BE2C (cell line): ENCODE data around the gene PRSS22.

Source experiments
- DNase-seq: peaks from one replicate; pipeline ENCODE4 v3.0.0-alpha.2; 2020
- H3K27me3 ChIP-seq: fragments of 250-450 bp; sonication (Bioruptor Pico); 2 replicates; pipeline ENCODE4 v1.5.1; 2020; ENCODE audit warnings: mild to moderate bottlenecking
- H3K36me3 ChIP-seq: fragments of 250-450 bp; sonication (Bioruptor Pico); 2 replicates; pipeline ENCODE4 v1.5.1; 2020; ENCODE audit warnings: mild to moderate bottlenecking
- H3K4me1 ChIP-seq: fragments of 250-450 bp; sonication (Bioruptor Pico); 2 replicates; pipeline ENCODE4 v1.5.1; 2020
- H3K4me3 ChIP-seq: 2 replicates; pipeline ENCODE4 v1.5.1; 2011; ENCODE audit warnings: low read depth, low read length
- H3K9me3 ChIP-seq: fragments of 250-450 bp; sonication (Bioruptor Pico); 2 replicates; pipeline ENCODE4 v1.5.1; 2020
- CTCF ChIP-seq: IDR thresholded peaks from 2 replicates; pipeline ENCODE4 v1.5.1; 2012; ENCODE audit warnings: mild to moderate bottlenecking, low read depth, low read length

Gene PRSS22

GRCh38 chr16:2904100-2904921 is 46.3 kb upstream of the PRSS22 start:
- peak; percentile 84 for DNase-seq
- peak overlapping the region; percentile 83 for H3K4me3 ChIP-seq
- no peaks in the 10 kb centered on the region for H3K9me3 ChIP-seq
- peak; percentile 76 for TF ChIP-seq CTCF
- no peaks in the 10 kb centered on the region for H3K36me3 ChIP-seq
- no peaks in the 10 kb centered on the region for H3K27me3 ChIP-seq
- peaks cover 5% of the 10 kb centered on the region for H3K4me1 ChIP-seq

GRCh38 chr16:2902337-2903130 is 44.6 kb upstream of the PRSS22 start:
- DNase-seq = no peak
- no peaks in the 10 kb centered on the region for H3K9me3 ChIP-seq
- no peaks in the 10 kb centered on the region for H3K27me3 ChIP-seq
- H3K36me3 ChIP-seq = no peaks in the 10 kb centered on the region
- no peak for TF ChIP-seq CTCF
- no peak overlapping the region for H3K4me3 ChIP-seq
- peaks cover 5% of the 10 kb centered on the region for H3K4me1 ChIP-seq

GRCh38 chr16:2900526-2901075 is 42.6 kb upstream of the PRSS22 start:
- no peak for TF ChIP-seq CTCF
- Histone ChIP-seq H3K4me1 (no peaks in the 10 kb centered on the region; the same call in 1 of the 2 replicates), H3K4me3 (no peak overlapping the region), H3K36me3 (peaks cover 9% of the 10 kb centered on the region), H3K9me3 (no peaks in the 10 kb centered on the region), H3K27me3 (no peaks in the 10 kb centered on the region)
- no peak for DNase-seq

GRCh38 chr16:2899564-2900072 is 41.6 kb upstream of the PRSS22 start:
- Histone ChIP-seq H3K27me3 (no peaks in the 10 kb centered on the region), H3K4me1 (no peaks in the 10 kb centered on the region; the same call in 1 of the 2 replicates), H3K9me3 (no peaks in the 10 kb centered on the region), H3K36me3 (peaks cover 12% of the 10 kb centered on the region), H3K4me3 (no peak overlapping the region)
- TF ChIP-seq CTCF = no peak
- DNase-seq = no peak

GRCh38 chr16:2898831-2899563 is 41.0 kb upstream of the PRSS22 start:
- no peak for TF ChIP-seq CTCF
- Histone ChIP-seq H3K27me3 (no peaks in the 10 kb centered on the region), H3K4me1 (no peaks in the 10 kb centered on the region; the same call in 1 of the 2 replicates), H3K9me3 (no peaks in the 10 kb centered on the region), H3K36me3 (peaks cover 12% of the 10 kb centered on the region), H3K4me3 (no peak overlapping the region)
- DNase-seq = no peak
